CD14-positive monocyte (primary cell): ENCODE measurements around the gene MAPK7. TPM values are rescaled to one million over a fixed set of nuclear protein-coding genes. Genes with fewer than 3 reads are reported as not detected.
A peak's percentile ranks its signal among the peaks of the same experiment; 100 is the strongest.

Experiments used
- DNase-seq, 3 donors: peaks; one replicate each; pipeline ENCODE4 v3.0.0-alpha.2; 2011 to 2022
- H2AFZ ChIP-seq: 2 replicates; pipeline ENCODE4 v1.6.0; 2012; ENCODE audit warnings: mild to moderate bottlenecking, low read depth, low read length, inconsistent platforms; ENCODE audit not compliant: insufficient read depth, poor library complexity, severe bottlenecking
- H3K27ac ChIP-seq, 2 donors: 1 replicate in 1 of 2; 2 replicates in 1 of 2; pipeline ENCODE4 v1.5.1; 2012 to 2013; ENCODE audit warnings: low read length in 2 of 2, control low read depth in 1 of 2, inconsistent platforms in 1 of 2, low read depth in 1 of 2, mild to moderate bottlenecking in 1 of 2
- H3K27me3 ChIP-seq, 2 donors: one replicate each; pipeline versions ENCODE4 v1.6.0 to v1.6.1; 2011 to 2013; ENCODE audit warnings: low read length in 2 of 2; ENCODE audit not compliant: control insufficient read depth in 2 of 2, insufficient read depth in 2 of 2
- H3K36me3 ChIP-seq, 2 donors: replicated peaks in 1 of 2; 1 replicate in 1 of 2; 2 replicates in 1 of 2; pipeline versions ENCODE4 v1.5.1 to v1.6.1; 2012 to 2013; ENCODE audit warnings: low read length in 2 of 2, control low read depth in 1 of 2, inconsistent platforms in 1 of 2, mild to moderate bottlenecking in 1 of 2; ENCODE audit not compliant: insufficient read depth in 2 of 2, control insufficient read depth in 1 of 2
- H3K4me1 ChIP-seq, 2 donors: 1 replicate in 1 of 2; 2 replicates in 1 of 2; pipeline versions ENCODE4 v1.5.1 to v1.6.1; 2012 to 2013; ENCODE audit warnings: low read length in 2 of 2, control low read depth in 1 of 2, inconsistent platforms in 1 of 2, mild to moderate bottlenecking in 1 of 2, moderate library complexity in 1 of 2; ENCODE audit not compliant: insufficient read depth in 2 of 2, control insufficient read depth in 1 of 2
- H3K4me2 ChIP-seq: replicated peaks from 2 replicates; pipeline ENCODE3; 2012; ENCODE audit warnings: low read length, moderate library complexity, mild to moderate bottlenecking; ENCODE audit not compliant: poor library complexity, severe bottlenecking; ENCODE audit errors: extremely low read depth
- H3K4me3 ChIP-seq, 3 experiments: fragments of 200-600 bp in 1 of 3; sonication (generic) in 1 of 3; replicated peaks in 1 of 3; 1 replicate in 2 of 3; 2 replicates in 1 of 3; pipeline ENCODE4 v1.5.1; 2011 to 2013; ENCODE audit warnings: low read length in 3 of 3, mild to moderate bottlenecking in 3 of 3, control low read depth in 2 of 3, low read depth in 2 of 3, inconsistent platforms in 1 of 3, moderate library complexity in 1 of 3
- H3K79me2 ChIP-seq: 2 replicates; pipeline ENCODE4 v1.6.0; 2012; ENCODE audit warnings: mild to moderate bottlenecking, control low read depth, inconsistent platforms, low read length, moderate library complexity; ENCODE audit not compliant: insufficient read depth
- H3K9ac ChIP-seq: 2 replicates; pipeline ENCODE4 v1.6.0; 2017; ENCODE audit warnings: low read length, mild to moderate bottlenecking; ENCODE audit not compliant: insufficient read depth, poor library complexity, severe bottlenecking
- H3K9me3 ChIP-seq, 2 donors: replicated peaks in 1 of 2; 1 replicate in 1 of 2; 2 replicates in 1 of 2; pipeline versions ENCODE4 v1.5.1 to v1.6.1; 2012 to 2013; ENCODE audit warnings: low read length in 2 of 2, control low read depth in 1 of 2; ENCODE audit not compliant: control insufficient read depth in 1 of 2, insufficient read depth in 1 of 2
- H4K20me1 ChIP-seq: 2 replicates; pipeline ENCODE4 v1.6.0; 2012; ENCODE audit warnings: mild to moderate bottlenecking, low read length, control low read depth, moderate library complexity; ENCODE audit not compliant: insufficient read depth
- H3K27ac Mint-ChIP-seq, 7 donors: one replicate each; pipeline ENCODE4 v1.8.0; 2020; ENCODE audit warnings: mild to moderate bottlenecking in 7 of 7, mixed read lengths in 7 of 7, moderate library complexity in 6 of 7, inconsistent platforms in 2 of 7
- H3K27me3 Mint-ChIP-seq, 3 donors: one replicate each; pipeline ENCODE4 v1.8.0; 2021 to 2022; ENCODE audit warnings: low read depth in 3 of 3, mild to moderate bottlenecking in 3 of 3, mixed read lengths in 3 of 3, moderate library complexity in 3 of 3, inconsistent platforms in 1 of 3
- H3K36me3 Mint-ChIP-seq, 2 donors: one replicate each; pipeline ENCODE4 v1.8.0; 2020; ENCODE audit warnings: mixed read lengths in 2 of 2, inconsistent platforms in 1 of 2, mild to moderate bottlenecking in 1 of 2
- H3K4me1 Mint-ChIP-seq: one replicate; pipeline ENCODE4 v1.8.0; 2020; ENCODE audit warnings: mild to moderate bottlenecking, mixed read lengths
- H3K4me3 Mint-ChIP-seq, 2 donors: one replicate each; pipeline ENCODE4 v1.8.0; 2020; ENCODE audit warnings: mild to moderate bottlenecking in 2 of 2, mixed read lengths in 2 of 2, moderate library complexity in 1 of 2
- H3K9me3 Mint-ChIP-seq, 7 donors: one replicate each; pipeline ENCODE4 v1.8.0; 2020 to 2022; ENCODE audit warnings: mixed read lengths in 7 of 7, mild to moderate bottlenecking in 6 of 7, moderate library complexity in 6 of 7, inconsistent platforms in 2 of 7
- WGBS: methylation state at CpG from one replicate; pipeline ENCODE4 v1.1.5; 2013; ENCODE audit warnings: missing lambda C conversion rate; ENCODE audit not compliant: insufficient coverage; 5-methylcytosine and 5-hydroxymethylcytosine counted together
- intact Hi-C, 2 donors: fragments of 100-400 bp; cut with micrococcal nuclease; formaldehyde crosslinking; loops; one replicate each; pipeline versions ENCODE4 v1.15.0 to v1.15.1; 2023
- polyA plus RNA-seq, 3 donors: library from polyadenylated mRNA; depleted of rRNA in 1 of 3; unstranded in 2 of 3; stranded (reverse) in 1 of 3; fragments of 300-500 nt in 2 of 3; fragments of >200 nt in 1 of 3; fragmentation: Illumina TruSeq in 2 of 3; gene quantifications; 1 replicate in 2 of 3; 2 replicates in 1 of 3; pipeline ENCODE4 v1.2.3, GENCODE V29; 2012 to 2021
- TF ChIP-seq, protein P1 (sequence below): fragments of 200-600 bp; IDR thresholded peaks from one replicate; pipeline ENCODE4 v1.8.0; 2022; ENCODE audit warnings: antibody characterized with exemption, mild to moderate bottlenecking

The MAPK7 gene
- polyA plus RNA-seq, 3 donors, result 9.3 to 130 (median 10.0) TPM

DNA sequence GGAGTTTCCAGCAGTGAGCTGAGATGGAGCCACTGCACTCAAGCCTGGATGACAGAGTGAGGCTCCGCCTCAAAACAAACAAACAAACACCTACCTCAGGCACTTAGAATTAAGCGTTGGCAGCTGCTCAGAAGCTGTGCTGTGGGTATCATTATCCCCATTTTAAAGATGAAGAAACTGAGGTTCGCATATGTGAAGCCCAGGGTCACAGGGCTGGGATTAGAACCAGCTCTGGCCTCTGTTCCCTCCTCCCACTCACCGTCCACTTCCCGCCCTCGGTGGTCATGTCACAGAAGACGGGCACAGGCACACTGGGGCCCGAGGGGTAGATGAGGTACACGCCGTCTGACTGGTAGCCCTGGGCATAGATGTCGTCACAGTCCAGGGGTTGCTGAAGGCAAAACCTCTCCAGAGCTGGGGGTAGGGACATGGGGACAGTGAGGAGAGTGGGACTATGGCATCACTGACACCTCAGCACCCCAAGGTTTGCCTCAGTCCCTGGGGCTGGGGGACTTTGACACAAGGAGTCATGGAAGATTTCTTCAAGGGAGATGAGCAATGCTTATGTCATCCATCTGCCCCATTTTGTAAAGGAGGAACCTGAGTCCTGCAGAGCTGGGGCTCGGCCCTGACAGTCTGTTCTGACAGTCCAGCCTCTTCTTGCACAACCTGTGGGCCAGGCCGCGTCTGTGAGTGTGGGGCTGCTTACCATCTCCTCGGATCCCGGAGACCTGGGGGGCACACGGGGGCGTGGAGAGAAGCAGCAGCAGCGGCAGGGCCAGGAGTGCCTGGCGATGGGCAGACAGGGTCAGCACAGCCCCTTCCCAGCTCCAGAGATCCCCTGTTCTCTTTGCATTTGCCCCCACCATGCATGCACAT lies 8.0 kb downstream of the MAPK7 start:
- intact Hi-C loops, result loop anchor here in 1 of 2 donors (1.0 kb wide), 1 partner anchor 12 kb away; no protein-coding TSS in a partner anchor
- peak overlapping the region; percentile 39 to 60 for H3K4me3 Mint-ChIP-seq

More for the DNA sequence above, 8.0 kb downstream of the MAPK7 start:
- peaks cover 42 to 45% of the 10 kb centered on the region in 2 donors for H3K36me3 Mint-ChIP-seq
- H3K9me3 Mint-ChIP-seq, result peaks cover 0 to 2% (median 0%) of the 10 kb centered on the region in 7 donors
- H3K4me1 ChIP-seq, result peaks cover 64 to 69% of the 10 kb centered on the region in 2 donors
- no peak overlapping the region for H2AFZ ChIP-seq
- H3K4me2 ChIP-seq, result peak overlapping the region; percentile 62
- peaks cover 8% of the 10 kb centered on the region for H3K79me2 ChIP-seq
- TF ChIP-seq, protein P1, sequence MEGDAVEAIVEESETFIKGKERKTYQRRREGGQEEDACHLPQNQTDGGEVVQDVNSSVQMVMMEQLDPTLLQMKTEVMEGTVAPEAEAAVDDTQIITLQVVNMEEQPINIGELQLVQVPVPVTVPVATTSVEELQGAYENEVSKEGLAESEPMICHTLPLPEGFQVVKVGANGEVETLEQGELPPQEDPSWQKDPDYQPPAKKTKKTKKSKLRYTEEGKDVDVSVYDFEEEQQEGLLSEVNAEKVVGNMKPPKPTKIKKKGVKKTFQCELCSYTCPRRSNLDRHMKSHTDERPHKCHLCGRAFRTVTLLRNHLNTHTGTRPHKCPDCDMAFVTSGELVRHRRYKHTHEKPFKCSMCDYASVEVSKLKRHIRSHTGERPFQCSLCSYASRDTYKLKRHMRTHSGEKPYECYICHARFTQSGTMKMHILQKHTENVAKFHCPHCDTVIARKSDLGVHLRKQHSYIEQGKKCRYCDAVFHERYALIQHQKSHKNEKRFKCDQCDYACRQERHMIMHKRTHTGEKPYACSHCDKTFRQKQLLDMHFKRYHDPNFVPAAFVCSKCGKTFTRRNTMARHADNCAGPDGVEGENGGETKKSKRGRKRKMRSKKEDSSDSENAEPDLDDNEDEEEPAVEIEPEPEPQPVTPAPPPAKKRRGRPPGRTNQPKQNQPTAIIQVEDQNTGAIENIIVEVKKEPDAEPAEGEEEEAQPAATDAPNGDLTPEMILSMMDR, result no peak
- no peaks in the 10 kb centered on the region for H3K27me3 ChIP-seq
- H3K27ac Mint-ChIP-seq, result peak overlapping the region; percentile 94 to 98 (median 97)
- H3K27me3 Mint-ChIP-seq, result peaks cover 0 to 7% (median 2%) of the 10 kb centered on the region in 3 donors
- peaks cover 70% of the 10 kb centered on the region for H3K4me1 Mint-ChIP-seq
- H3K36me3 ChIP-seq, result peaks cover 31 to 33% of the 10 kb centered on the region in 2 donors
- no peaks in the 10 kb centered on the region for H3K9me3 ChIP-seq
- WGBS, result 14% methylated on average over 10 of the region's 20 CpGs
- DNase-seq, result peak; percentile 97 to 99 (median 99)
- peak overlapping the region; percentile 47 for H3K9ac ChIP-seq
- no peaks in the 10 kb centered on the region for H4K20me1 ChIP-seq
- peak overlapping the region in 1 of 3 experiments; percentile 47 for H3K4me3 ChIP-seq
- peak overlapping the region; percentile 71 to 85 for H3K27ac ChIP-seq
